Spinal cord (tissue), 10 donors: ENCODE results near the gene DRAP1. TPM values are rescaled to one million over a fixed set of nuclear protein-coding genes. Genes with fewer than 3 reads are reported as not detected.

Experiments used
- DNase-seq, 6 donors: peaks; one replicate each; pipeline versions ENCODE4 v3.0.0 to v3.0.0-alpha.2; 2013 to 2015; ENCODE audit warnings: low spot score in 6 of 6, low read depth in 4 of 6
- H3K27ac ChIP-seq: one replicate; pipeline ENCODE4 v1.5.1; 2013; ENCODE audit warnings: low read depth, low read length, control low read depth
- H3K27me3 ChIP-seq: one replicate; pipeline ENCODE4 v1.6.1; 2013; ENCODE audit warnings: low read length; ENCODE audit not compliant: control insufficient read depth, insufficient read depth
- H3K36me3 ChIP-seq: one replicate; pipeline ENCODE4 v1.6.1; 2013; ENCODE audit warnings: low read length; ENCODE audit not compliant: control insufficient read depth, insufficient read depth
- H3K4me1 ChIP-seq: one replicate; pipeline ENCODE4 v1.6.1; 2013; ENCODE audit warnings: low read length; ENCODE audit not compliant: control insufficient read depth, insufficient read depth
- H3K4me3 ChIP-seq: one replicate; pipeline ENCODE4 v1.5.1; 2013; ENCODE audit warnings: low read depth, low read length, control low read depth
- H3K9me3 ChIP-seq: one replicate; pipeline ENCODE4 v1.6.1; 2013; ENCODE audit warnings: low read length; ENCODE audit not compliant: control insufficient read depth, insufficient read depth
- WGBS: methylation state at CpG from one replicate; pipeline ENCODE4 v1.1.5; 2013; ENCODE audit warnings: missing lambda C conversion rate; ENCODE audit not compliant: insufficient coverage; 5-methylcytosine and 5-hydroxymethylcytosine counted together
- polyA plus RNA-seq, 2 donors: library from polyadenylated mRNA; unstranded; fragments of 120-200 nt; gene quantifications; one replicate each; pipeline ENCODE4 v1.2.1, GENCODE V29; 2013; ENCODE audit not compliant: insufficient read length in 2 of 2
- total RNA-seq, 2 donors: library from RNA; depleted of rRNA in 1 of 2; stranded (reverse); fragments of 120-200 nt in 1 of 2; fragments of >200 nt in 1 of 2; gene quantifications; one replicate each; pipeline versions ENCODE4 v1.2.3 to v1.2.4, GENCODE V29; 2013 to 2014
- donor health status: healthy.

DRAP1 gene
- total and polyA plus RNA-seq, 4 donors: 46.4 to 183 (median 152) TPM

DNA sequence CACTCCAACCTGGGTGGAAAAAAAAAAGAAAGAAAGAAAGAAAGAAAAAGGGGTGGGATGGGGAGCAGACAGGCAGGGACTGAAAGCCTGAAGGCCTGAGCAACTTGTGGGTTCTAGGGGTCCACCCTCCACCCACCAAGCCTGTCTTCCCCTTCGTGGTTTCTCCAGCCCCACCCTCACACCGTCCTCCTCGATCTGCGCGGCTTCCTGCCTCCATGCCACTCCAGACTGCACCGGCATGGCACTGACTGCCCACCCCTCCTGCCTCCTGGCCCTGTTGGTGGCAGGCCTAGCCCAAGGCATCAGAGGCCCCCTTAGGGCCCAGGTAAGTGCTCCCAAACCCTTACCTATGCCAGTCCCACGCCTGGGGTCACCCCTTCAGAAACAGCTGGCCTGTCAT lies 39.6 kb upstream of the DRAP1 start, which contains the start of gene CTSW:
Gene CTSW (plus strand): TSS at position 221 of the 400 bp plus-strand sequence. CDS start 18 bp downstream, at position 239.
- H3K27me3 ChIP-seq: no peaks in the 10 kb centered on the region
- no peaks in the 10 kb centered on the region for H3K9me3 ChIP-seq
- no peak within 1 kb of the TSS for H3K27ac ChIP-seq
- no peak for DNase-seq
- peaks cover 6% of the 10 kb centered on the region for H3K4me1 ChIP-seq
- 57% methylated on average over 6 of the region's 7 CpGs for WGBS
- peaks cover 38% of the 10 kb centered on the region for H3K36me3 ChIP-seq
- no peak within 1 kb of the TSS for H3K4me3 ChIP-seq

DNA sequence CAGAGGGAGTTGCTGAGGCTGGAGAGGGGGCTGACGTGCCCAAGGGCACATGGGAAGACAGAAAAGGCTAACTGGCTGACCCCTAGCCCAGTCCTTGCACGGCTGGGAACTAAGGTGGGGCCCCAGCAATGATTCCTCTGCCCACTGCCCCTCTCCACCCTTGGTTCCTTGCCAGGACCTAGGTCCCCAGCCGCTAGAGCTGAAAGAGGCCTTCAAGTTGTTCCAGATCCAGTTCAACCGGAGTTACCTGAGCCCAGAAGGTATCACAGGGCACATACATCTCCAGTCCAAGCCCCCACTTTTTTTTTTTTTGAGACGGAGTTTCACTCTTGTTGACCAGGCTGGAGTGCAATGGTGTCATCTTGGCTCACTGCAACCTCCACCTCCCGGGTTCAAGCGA lies 39.2 kb upstream of the DRAP1 start:
- 77% methylated on average over 6 of the region's 7 CpGs for WGBS
- Histone ChIP-seq H3K36me3 (peaks cover 43% of the 10 kb centered on the region), H3K27me3 (no peaks in the 10 kb centered on the region), H3K4me3 (no peak overlapping the region), H3K9me3 (no peaks in the 10 kb centered on the region), H3K4me1 (peaks cover 10% of the 10 kb centered on the region), H3K27ac (no peak overlapping the region)
- no peak for DNase-seq

DNA sequence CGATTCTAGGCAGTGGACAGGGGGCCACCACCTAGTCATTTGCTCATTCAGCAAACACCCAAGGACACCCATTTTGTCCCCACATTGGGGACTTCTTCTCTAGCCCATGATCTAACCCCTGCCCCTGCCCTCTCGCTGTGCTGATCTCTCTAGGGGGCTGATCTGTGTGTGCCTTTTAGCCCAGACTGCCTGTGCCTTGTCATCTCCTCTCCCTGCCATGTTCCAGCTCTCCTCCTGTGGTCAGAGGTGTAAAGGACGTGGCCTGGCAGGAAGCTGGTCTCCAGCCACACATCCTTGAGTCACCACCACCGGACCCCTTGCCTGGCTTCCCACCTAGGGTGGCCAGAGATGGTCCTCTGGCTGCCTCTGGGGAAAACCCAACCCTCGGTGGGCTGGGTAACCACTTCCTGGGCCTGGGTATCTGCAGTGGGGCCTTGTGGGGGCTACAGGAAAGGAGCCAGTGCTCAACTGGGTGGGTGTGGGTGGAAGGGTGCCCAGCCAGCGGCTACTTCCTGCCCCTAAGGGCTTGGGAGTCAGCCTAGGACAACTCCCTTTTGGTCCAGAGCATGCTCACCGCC lies 38.3 kb upstream of the DRAP1 start:
- H3K4me1 ChIP-seq: peaks cover 11% of the 10 kb centered on the region
- no peak overlapping the region for H3K4me3 ChIP-seq
- no peak for DNase-seq
- WGBS: 85% methylated on average over 7 of the region's 7 CpGs
- no peaks in the 10 kb centered on the region for H3K9me3 ChIP-seq
- no peaks in the 10 kb centered on the region for H3K27me3 ChIP-seq
- no peak overlapping the region for H3K27ac ChIP-seq
- peaks cover 52% of the 10 kb centered on the region for H3K36me3 ChIP-seq

DNA sequence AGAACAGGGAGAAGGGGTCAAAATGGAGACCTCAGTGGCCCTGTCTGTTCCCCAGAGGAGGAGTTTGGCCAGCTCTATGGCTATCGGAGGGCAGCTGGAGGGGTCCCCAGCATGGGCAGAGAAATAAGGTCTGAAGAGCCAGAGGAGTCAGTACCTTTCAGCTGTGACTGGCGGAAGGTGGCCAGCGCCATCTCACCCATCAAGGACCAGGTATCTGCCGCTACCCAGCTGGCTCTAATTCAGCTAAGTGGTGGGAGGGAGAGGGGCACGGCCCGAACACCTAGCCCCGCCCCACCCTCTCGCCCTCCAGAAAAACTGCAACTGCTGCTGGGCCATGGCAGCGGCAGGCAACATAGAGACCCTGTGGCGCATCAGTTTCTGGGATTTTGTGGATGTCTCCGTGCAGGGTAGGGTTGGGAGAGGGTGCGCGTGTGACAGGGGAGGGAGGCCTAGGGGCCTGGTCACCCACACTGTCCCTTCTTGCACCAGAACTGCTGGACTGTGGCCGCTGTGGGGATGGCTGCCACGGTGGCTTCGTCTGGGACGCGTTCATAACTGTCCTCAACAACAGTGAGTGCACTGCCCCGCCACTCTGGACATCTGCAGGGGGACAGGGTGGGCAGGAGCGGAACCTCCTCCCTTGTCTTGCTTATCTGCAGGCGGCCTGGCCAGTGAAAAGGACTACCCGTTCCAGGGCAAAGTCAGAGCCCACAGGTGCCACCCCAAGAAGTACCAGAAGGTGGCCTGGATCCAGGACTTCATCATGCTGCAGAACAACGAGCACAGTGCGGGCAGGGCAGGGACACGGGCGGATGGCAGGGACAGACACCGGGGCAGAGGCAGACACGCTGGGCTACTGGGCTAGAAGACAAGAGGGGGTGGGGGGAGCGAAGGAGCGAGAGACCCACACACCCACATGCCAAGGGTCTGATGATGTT lies 36.8 kb upstream of the DRAP1 start:
- DNase-seq: no peak
- Histone ChIP-seq H3K4me1 (peaks cover 18% of the 10 kb centered on the region), H3K4me3 (no peak overlapping the region), H3K36me3 (peaks cover 65% of the 10 kb centered on the region), H3K27ac (no peak overlapping the region), H3K27me3 (no peaks in the 10 kb centered on the region), H3K9me3 (no peaks in the 10 kb centered on the region)
- WGBS: 95% methylated on average over 26 of the region's 30 CpGs

DNA sequence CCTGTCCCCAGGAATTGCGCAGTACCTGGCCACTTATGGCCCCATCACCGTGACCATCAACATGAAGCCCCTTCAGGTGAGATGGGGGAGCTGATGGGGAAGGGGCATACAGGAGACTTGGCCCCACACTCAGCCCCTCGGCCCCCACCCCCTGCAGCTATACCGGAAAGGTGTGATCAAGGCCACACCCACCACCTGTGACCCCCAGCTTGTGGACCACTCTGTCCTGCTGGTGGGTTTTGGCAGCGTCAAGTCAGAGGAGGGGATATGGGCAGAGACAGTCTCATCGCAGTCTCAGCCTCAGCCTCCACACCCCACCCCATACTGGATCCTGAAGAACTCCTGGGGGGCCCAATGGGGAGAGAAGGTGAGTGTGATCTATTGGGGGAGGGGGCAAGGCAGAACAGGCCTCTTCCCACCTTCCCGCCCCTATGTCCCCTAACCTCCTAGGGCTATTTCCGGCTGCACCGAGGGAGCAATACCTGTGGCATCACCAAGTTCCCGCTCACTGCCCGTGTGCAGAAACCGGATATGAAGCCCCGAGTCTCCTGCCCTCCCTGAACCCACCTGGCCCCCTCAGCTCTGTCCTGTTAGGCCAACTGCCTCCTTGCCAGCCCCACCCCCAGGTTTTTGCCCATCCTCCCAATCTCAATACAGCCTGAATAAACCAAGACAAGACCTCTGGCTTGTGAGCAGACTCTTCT lies 36.0 kb upstream of the DRAP1 start:
- DNase-seq: no peak
- Histone ChIP-seq H3K4me1 (peaks cover 25% of the 10 kb centered on the region), H3K36me3 (peaks cover 65% of the 10 kb centered on the region), H3K27ac (no peak overlapping the region), H3K27me3 (no peaks in the 10 kb centered on the region), H3K9me3 (no peaks in the 10 kb centered on the region), H3K4me3 (no peak overlapping the region)
- WGBS: 95% methylated on average over 8 of the region's 13 CpGs

DNA sequence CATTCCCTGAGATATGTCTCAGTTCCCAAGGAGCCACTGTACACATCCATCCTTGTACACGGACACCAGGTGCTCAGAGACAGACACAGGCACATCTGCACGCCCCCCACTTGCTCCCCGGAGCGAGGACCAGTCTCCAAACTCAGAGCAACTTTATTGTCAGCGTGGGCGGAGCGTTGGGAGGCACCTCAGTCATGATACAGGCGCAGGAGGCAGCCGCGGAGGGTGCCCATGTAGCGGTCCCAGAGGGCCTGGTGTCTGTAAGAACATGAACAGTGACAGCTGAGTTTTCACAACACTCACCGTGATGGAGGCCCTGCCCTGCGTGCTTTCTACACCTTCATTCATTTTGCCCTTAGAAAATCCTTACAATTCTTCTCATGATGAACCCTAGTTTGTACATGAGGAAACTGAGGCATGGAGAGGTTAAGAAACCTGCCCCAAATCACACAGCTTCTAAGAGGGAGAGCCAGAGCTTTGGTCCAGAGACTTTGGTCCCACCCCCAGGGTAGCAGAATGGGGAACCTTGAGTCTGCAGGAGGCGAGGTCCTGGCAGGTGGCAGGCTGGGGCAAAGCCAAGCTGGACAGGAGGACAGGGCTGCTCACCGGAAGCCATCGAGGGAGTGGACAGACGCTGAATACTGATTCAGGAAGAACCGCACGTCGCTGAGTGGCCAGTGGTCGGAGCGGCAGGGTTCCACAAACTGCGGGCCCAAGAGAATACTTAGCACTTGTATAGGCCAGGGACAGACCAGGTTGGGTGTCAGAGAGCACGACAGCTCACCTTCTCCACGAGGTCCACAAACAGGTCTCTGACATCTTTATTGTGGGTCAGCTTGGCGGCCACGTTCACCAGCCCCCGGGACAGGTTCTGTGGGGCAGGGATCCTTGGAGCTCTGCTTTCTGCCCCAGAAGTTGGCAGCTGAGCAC lies 35.2 kb upstream of the DRAP1 start:
- H3K36me3 ChIP-seq: peaks cover 65% of the 10 kb centered on the region
- WGBS: 85% methylated on average over 26 of the region's 28 CpGs

DNA sequence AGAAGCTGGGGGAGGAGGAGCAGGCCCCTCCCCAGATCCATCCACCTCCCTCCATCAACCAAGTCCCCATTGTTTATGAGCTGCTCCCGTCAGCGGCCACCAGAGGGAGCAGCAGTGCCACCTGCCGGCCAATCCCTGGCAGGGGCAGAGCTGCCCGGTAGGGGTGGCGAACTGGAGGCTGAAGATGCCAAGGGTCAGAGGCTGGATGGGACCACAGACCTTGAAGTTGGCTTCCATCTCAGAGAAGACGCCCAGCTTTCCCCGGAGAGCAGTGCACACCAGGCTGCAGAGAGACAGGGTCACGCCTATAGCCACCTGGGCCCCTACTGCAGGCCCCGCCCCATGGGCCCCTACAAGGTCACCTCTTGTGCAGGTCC lies 34.5 kb upstream of the DRAP1 start:
- peak in 3 of 6 donors; percentile 52 to 84 (median 81) for DNase-seq
- Histone ChIP-seq H3K4me3 (no peak overlapping the region), H3K9me3 (no peaks in the 10 kb centered on the region), H3K36me3 (peaks cover 65% of the 10 kb centered on the region), H3K4me1 (peaks cover 36% of the 10 kb centered on the region), H3K27me3 (no peaks in the 10 kb centered on the region), H3K27ac (no peak overlapping the region)
- 25% methylated on average over 9 of the region's 9 CpGs for WGBS

More for the DNA sequence above, 35.2 kb upstream of the DRAP1 start:
- no peak for DNase-seq
- H3K27me3 ChIP-seq: no peaks in the 10 kb centered on the region
- no peaks in the 10 kb centered on the region for H3K9me3 ChIP-seq
- peaks cover 31% of the 10 kb centered on the region for H3K4me1 ChIP-seq
- H3K4me3 ChIP-seq: no peak overlapping the region
- no peak overlapping the region for H3K27ac ChIP-seq

DNA sequence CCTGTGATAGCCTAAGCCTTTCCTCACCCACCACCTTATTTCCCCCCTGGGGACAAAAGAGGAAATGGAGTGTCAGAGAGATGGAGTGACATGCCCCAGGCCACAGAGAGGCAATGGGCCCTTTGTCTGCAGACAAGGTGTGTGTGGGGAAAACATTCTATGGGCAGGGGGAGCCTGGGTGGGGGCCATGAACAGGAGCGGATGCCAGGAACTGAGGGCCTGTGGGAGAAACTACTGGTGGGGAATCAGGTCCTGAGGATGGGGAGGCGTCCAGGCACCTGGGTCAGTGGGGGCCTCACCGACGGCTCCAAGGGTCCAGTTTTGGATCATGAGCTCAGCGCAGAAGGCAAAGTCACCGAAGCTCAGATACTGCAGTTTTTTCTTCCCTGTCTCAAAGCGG lies 34.0 kb upstream of the DRAP1 start:
- no peak overlapping the region for H3K4me3 ChIP-seq

More for the DNA sequence above, 34.0 kb upstream of the DRAP1 start:
- Histone ChIP-seq H3K4me1 (peaks cover 40% of the 10 kb centered on the region), H3K27me3 (no peaks in the 10 kb centered on the region), H3K9me3 (no peaks in the 10 kb centered on the region), H3K36me3 (peaks cover 65% of the 10 kb centered on the region), H3K27ac (no peak overlapping the region)
- WGBS: 92% methylated on average over 7 of the region's 7 CpGs
- DNase-seq: no peak
